GM18505 (cell line): ENCODE data around the gene TUFT1.

Experiments used
- ATAC-seq: cut with Tn5 transposase; IDR thresholded peaks from one replicate; pipeline ENCODE4 v1.9.1; 2021; ENCODE audit not compliant: unreplicated experiment
- POLR2A ChIP-seq: IDR thresholded peaks from 4 replicates; pipeline ENCODE4 v1.6.1; 2011; ENCODE audit warnings: borderline replicate concordance; ENCODE audit not compliant: insufficient read depth, insufficient read length; ENCODE audit errors: extremely low read depth

Gene TUFT1

GRCh38 chr1:151504759-151505158 lies 35.4 kb upstream of the TUFT1 start:
- no peak for ATAC-seq
- TF ChIP-seq POLR2A, result no peak

- no peak for ATAC-seq
- TF ChIP-seq POLR2A, result no peak
Measured at GRCh38 chr1:151508833-151509232, 31.3 kb upstream of the TUFT1 start.

GRCh38 chr1:151509350-151510019 lies 30.6 kb upstream of the TUFT1 start:
- no peak for ATAC-seq
- TF ChIP-seq POLR2A, result no peak

GRCh38 chr1:151510020-151510405 lies 30.1 kb upstream of the TUFT1 start:
- TF ChIP-seq POLR2A, result no peak

GRCh38 chr1:151510614-151510956 lies 29.5 kb upstream of the TUFT1 start:
- no peak for ATAC-seq
- TF ChIP-seq POLR2A, result no peak

More at GRCh38 chr1:151510020-151510405, 30.1 kb upstream of the TUFT1 start:
- no peak for ATAC-seq

GRCh38 chr1:151510957-151511635 lies 29.0 kb upstream of the TUFT1 start, which contains the start of gene CGN:
TSS of gene CGN (plus strand) at chr1:151511387. CDS start at chr1:151518520, 7,133 bp downstream.
- ATAC-seq, result peak; percentile 74
- TF ChIP-seq POLR2A, result no peak

- no peak for TF ChIP-seq POLR2A
- peak; percentile 15 for ATAC-seq
Measured at GRCh38 chr1:151511636-151512215, 28.4 kb upstream of the TUFT1 start.

- TF ChIP-seq POLR2A, result no peak
- no peak for ATAC-seq
Measured at GRCh38 chr1:151512326-151512725, 27.8 kb upstream of the TUFT1 start.

GRCh38 chr1:151512801-151513625 lies 27.1 kb upstream of the TUFT1 start:
- TF ChIP-seq POLR2A, result no peak
- ATAC-seq, result no peak

GRCh38 chr1:151513626-151514121 lies 26.4 kb upstream of the TUFT1 start:
- no peak for ATAC-seq

GRCh38 chr1:151514366-151514765 lies 25.7 kb upstream of the TUFT1 start:
- no peak for TF ChIP-seq POLR2A
- ATAC-seq, result no peak

More at GRCh38 chr1:151513626-151514121, 26.4 kb upstream of the TUFT1 start:
- TF ChIP-seq POLR2A, result no peak

- ATAC-seq, result no peak
- no peak for TF ChIP-seq POLR2A
Measured at GRCh38 chr1:151515265-151515664, 24.8 kb upstream of the TUFT1 start.

- ATAC-seq, result no peak
- no peak for TF ChIP-seq POLR2A
Measured at GRCh38 chr1:151516031-151516511, 24.0 kb upstream of the TUFT1 start.

GRCh38 chr1:151518431-151518830 lies 21.7 kb upstream of the TUFT1 start:
- TF ChIP-seq POLR2A, result no peak

GRCh38 chr1:151518936-151519335 lies 21.2 kb upstream of the TUFT1 start:
- ATAC-seq, result no peak
- TF ChIP-seq POLR2A, result no peak

More at GRCh38 chr1:151518431-151518830, 21.7 kb upstream of the TUFT1 start:
- no peak for ATAC-seq
